ENCODE data around the gene LOX. TPM values are rescaled to one million over a fixed set of nuclear protein-coding genes. Genes with fewer than 3 reads are reported as not detected.
A peak's percentile ranks its signal among the peaks of the same experiment; 100 is the strongest.

LOX gene
- total and polyA plus RNA-seq, 2 donors (not counting 1 experiment from before 2014, with no cell fraction given) = 81.9 to 336 TPM

DNA sequence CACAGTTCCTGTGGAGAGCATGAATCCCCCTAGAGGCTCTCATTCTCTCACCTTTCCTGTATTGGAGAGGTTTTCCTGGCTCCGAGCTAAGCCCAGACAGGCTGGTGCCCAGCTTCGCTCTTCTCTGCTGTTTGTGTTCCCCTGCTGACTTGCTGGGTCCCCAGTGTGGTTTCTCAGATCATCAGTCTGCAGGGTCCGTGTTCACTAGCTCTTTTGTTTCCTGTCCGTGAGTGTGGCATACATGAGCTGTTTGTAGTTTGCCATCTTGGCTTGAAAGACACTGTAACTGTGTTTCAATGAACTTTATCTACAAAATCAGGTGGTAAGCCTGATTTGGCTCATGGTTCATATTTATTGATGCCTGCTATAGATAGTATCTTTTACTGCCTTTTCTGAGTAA lies 23.8 kb downstream of the LOX start:
- no peak for TF ChIP-seq CTCF (conservative IDR thresholded peaks at IDR 0.05 in 1 of 2, IDR thresholded peaks at IDR 0.05 in 1 of 2; ENCODE audit: low read depth in 1 of 2, low read length in 2 of 2)
- TF ChIP-seq EZH2 (IDR thresholded peaks at IDR 0.05; ENCODE audit: low read length, missing control alignments) = no peak
- Histone ChIP-seq H3K36me3 (ENCODE audit: control insufficient read depth, insufficient read depth, low read length) (no peaks in the 10 kb centered on the region), H3K4me1 (ENCODE audit: control insufficient read depth, extremely low read depth, insufficient read depth, low read length) (no peaks in the 10 kb centered on the region), H3K4me3 (replicated peaks in 1 of 4; ENCODE audit: control extremely low read depth in 1 of 4, insufficient read depth in 1 of 4, low read depth in 3 of 4, low read length in 4 of 4) (no peak overlapping the region), H3K27ac (ENCODE audit: insufficient read depth, low read length) (no peak overlapping the region), H3K9me3 (ENCODE audit: control insufficient read depth, insufficient read depth, low read depth, low read length) (no peaks in the 10 kb centered on the region), H2AFZ (ENCODE audit: low read length) (no peak overlapping the region), H4K20me1 (ENCODE audit: control insufficient read depth, extremely low read depth, insufficient read depth, low read length) (no peaks in the 10 kb centered on the region), H3K4me2 (ENCODE audit: extremely low read depth, insufficient read depth, low read length) (no peak overlapping the region), H3K27me3 (ENCODE audit: control insufficient read depth, insufficient read depth, low read length) (no peaks in the 10 kb centered on the region), H3K9ac (ENCODE audit: insufficient read depth, low read length) (no peak overlapping the region), H3K79me2 (ENCODE audit: control insufficient read depth, insufficient read depth, low read length) (no peaks in the 10 kb centered on the region)
- DNase-seq (ENCODE audit: low read depth in 2 of 2) = no peak

- no peaks in the 10 kb centered on the region for H3K27me3 ChIP-seq (ENCODE audit: control insufficient read depth, insufficient read depth, low read length)
- no peak overlapping the region for H3K4me3 ChIP-seq (replicated peaks in 1 of 4; ENCODE audit: control extremely low read depth in 1 of 4, insufficient read depth in 1 of 4, low read depth in 3 of 4, low read length in 4 of 4)
- no peak overlapping the region for H3K9ac ChIP-seq (ENCODE audit: insufficient read depth, low read length)
- H3K36me3 ChIP-seq (ENCODE audit: control insufficient read depth, insufficient read depth, low read length) = no peaks in the 10 kb centered on the region
- no peak overlapping the region for H2AFZ ChIP-seq (ENCODE audit: low read length)
- peak; percentile 39 to 47 for DNase-seq (ENCODE audit: low read depth in 2 of 2)
- no peaks in the 10 kb centered on the region for H3K9me3 ChIP-seq (ENCODE audit: control insufficient read depth, insufficient read depth, low read depth, low read length)
- TF ChIP-seq CTCF (conservative IDR thresholded peaks at IDR 0.05 in 1 of 2, IDR thresholded peaks at IDR 0.05 in 1 of 2; ENCODE audit: low read depth in 1 of 2, low read length in 2 of 2) (no peak), EZH2 (IDR thresholded peaks at IDR 0.05; ENCODE audit: low read length, missing control alignments) (no peak)
- no peak overlapping the region for H3K27ac ChIP-seq (ENCODE audit: insufficient read depth, low read length)
- no peak overlapping the region for H3K4me2 ChIP-seq (ENCODE audit: extremely low read depth, insufficient read depth, low read length)
- no peaks in the 10 kb centered on the region for H4K20me1 ChIP-seq (ENCODE audit: control insufficient read depth, extremely low read depth, insufficient read depth, low read length)
- H3K79me2 ChIP-seq (ENCODE audit: control insufficient read depth, insufficient read depth, low read length) = no peaks in the 10 kb centered on the region
- H3K4me1 ChIP-seq (ENCODE audit: control insufficient read depth, extremely low read depth, insufficient read depth, low read length) = no peaks in the 10 kb centered on the region
Observed at GRCh38 chr5:122053181-122054109, 24.6 kb downstream of the LOX start.

DNA sequence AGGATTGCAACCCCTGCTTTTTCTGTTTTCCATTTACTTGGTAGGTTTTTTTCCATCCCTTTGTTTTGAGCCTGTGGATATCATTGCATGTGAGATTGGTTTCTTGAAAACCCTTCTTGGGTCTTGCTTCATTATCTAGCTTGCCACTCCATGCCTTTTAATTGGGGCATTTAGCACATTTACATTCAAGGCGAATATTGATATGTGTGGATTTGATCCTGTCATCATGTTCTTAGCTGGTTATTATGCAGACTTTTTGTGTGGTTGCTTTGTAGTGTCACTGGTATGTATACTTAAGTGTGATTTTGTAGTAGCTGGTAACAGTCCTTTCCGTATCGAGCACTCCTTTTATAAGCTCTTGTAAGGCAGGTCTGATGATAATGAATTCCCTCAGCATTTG lies 26.5 kb downstream of the LOX start:
- no peak for DNase-seq (ENCODE audit: low read depth in 2 of 2)
- Histone ChIP-seq H3K9me3 (ENCODE audit: control insufficient read depth, insufficient read depth, low read depth, low read length) (no peaks in the 10 kb centered on the region), H3K9ac (ENCODE audit: insufficient read depth, low read length) (no peak overlapping the region), H4K20me1 (ENCODE audit: control insufficient read depth, extremely low read depth, insufficient read depth, low read length) (no peaks in the 10 kb centered on the region), H3K4me1 (ENCODE audit: control insufficient read depth, extremely low read depth, insufficient read depth, low read length) (no peaks in the 10 kb centered on the region), H2AFZ (ENCODE audit: low read length) (no peak overlapping the region), H3K79me2 (ENCODE audit: control insufficient read depth, insufficient read depth, low read length) (no peaks in the 10 kb centered on the region), H3K4me3 (replicated peaks in 1 of 4; ENCODE audit: control extremely low read depth in 1 of 4, insufficient read depth in 1 of 4, low read depth in 3 of 4, low read length in 4 of 4) (no peak overlapping the region), H3K27ac (ENCODE audit: insufficient read depth, low read length) (no peak overlapping the region), H3K36me3 (ENCODE audit: control insufficient read depth, insufficient read depth, low read length) (no peaks in the 10 kb centered on the region), H3K4me2 (ENCODE audit: extremely low read depth, insufficient read depth, low read length) (no peak overlapping the region), H3K27me3 (ENCODE audit: control insufficient read depth, insufficient read depth, low read length) (no peaks in the 10 kb centered on the region)
- TF ChIP-seq EZH2 (IDR thresholded peaks at IDR 0.05; ENCODE audit: low read length, missing control alignments) (no peak), CTCF (conservative IDR thresholded peaks at IDR 0.05 in 1 of 2, IDR thresholded peaks at IDR 0.05 in 1 of 2; ENCODE audit: low read depth in 1 of 2, low read length in 2 of 2) (no peak)

Data from fibroblast of lung (primary cell).